Measurements from ENCODE around the gene DPEP1.
"Not testable (repeated sequence)": the region's sequence is repeated elsewhere in the genome, so short reads cannot be mapped to it uniquely, and the experiment has no call there.

DPEP1 gene

DNA sequence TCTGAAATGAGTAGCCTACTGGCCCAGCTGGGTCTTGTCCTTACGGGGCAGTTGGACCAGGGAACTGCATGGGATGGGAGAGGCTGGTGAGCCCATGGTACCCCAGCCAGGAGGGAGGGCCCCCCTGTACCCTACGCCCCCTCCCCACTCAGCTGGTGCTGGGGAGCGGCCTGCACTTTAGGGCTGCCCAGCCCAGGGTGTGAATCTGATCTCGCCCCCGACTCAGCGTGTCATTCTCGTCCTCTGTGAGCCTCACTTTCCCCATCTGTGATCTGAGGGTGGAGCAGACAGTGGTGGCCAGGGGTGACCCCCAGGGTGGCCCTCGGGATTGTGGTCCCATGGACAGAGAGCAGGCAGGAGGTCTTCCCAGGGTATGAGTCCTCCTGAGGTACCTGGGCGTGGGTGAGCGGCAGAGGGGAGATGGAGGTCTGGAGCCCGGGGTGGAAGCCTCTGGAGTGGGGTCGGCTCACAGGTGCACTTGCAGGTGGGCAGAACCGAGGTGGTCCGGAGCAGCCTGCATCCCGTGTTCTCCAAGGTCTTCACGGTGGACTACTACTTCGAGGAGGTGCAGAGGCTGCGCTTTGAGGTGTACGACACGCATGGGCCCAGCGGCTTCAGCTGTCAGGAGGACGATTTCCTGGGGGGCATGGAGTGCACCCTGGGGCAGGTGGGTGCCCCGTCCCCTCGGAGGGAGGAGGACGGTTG lies 36.2 kb upstream of the DPEP1 start:
- no peak for DNase-seq

DNA sequence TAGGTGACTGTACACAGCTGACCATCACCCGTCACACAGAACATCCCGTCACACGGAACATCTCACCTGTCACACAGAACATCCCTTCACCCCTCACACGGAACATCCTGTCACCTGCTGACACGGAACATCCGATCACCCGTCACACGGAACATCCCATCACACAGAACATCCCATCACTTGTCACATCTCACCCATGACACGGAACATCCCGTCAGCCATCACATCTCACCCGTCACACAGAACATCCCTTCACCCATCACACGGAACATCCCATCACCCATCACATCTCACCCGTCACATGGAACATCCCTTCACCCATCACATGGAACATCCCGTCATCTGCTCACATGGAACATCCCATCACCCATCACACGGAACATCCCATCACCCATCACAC lies 34.1 kb upstream of the DPEP1 start:
- DNase-seq, result no peak

GRCh38 chr16:89581045-89581695 lies 32.3 kb upstream of the DPEP1 start:
- no peak for DNase-seq

DNA sequence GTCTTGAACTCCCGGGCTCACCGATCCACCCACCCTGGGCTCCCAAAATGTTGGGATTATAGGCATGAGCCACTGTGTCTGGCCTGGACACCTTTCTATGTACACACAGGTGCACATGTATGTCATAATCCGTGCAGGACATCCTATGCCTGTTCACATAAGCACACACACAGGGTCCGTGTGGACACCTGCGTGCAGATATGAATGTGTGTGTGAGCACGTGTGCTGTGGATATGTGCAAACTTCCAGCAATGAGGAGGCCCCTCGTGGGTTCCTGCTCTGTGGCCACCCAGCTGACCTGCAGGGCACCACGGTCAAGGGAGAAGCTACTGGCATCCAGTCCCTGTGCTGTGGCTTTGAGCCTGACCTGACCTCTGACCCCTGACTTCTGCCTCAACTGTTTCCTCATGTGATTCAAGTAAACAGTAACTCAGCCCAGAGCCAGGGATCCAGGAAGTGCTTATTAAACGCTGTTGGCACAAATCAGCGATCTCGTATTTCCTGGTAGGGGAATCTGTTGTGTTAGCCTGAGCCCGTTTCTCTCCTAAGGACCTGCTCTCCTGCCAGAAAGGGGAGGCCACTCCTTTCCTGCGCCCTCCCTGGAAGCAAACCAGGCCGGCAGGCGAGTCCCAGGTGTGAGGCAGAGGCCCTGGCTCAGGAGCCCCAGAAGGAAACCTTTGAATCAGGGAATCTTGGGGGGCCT lies 31.4 kb upstream of the DPEP1 start:
- no peak for DNase-seq

- no peak for DNase-seq
Observed at GRCh38 chr16:89582614-89583196, 30.7 kb upstream of the DPEP1 start.

GRCh38 chr16:89583197-89583894 lies 30.1 kb upstream of the DPEP1 start:
- no peak for DNase-seq

GRCh38 chr16:89583895-89584644 lies 29.4 kb upstream of the DPEP1 start:
- DNase-seq, result no peak

- no peak for DNase-seq
Observed at GRCh38 chr16:89584768-89585549, 28.5 kb upstream of the DPEP1 start.

GRCh38 chr16:89586218-89586617 lies 27.2 kb upstream of the DPEP1 start:
- DNase-seq, result no peak

DNA sequence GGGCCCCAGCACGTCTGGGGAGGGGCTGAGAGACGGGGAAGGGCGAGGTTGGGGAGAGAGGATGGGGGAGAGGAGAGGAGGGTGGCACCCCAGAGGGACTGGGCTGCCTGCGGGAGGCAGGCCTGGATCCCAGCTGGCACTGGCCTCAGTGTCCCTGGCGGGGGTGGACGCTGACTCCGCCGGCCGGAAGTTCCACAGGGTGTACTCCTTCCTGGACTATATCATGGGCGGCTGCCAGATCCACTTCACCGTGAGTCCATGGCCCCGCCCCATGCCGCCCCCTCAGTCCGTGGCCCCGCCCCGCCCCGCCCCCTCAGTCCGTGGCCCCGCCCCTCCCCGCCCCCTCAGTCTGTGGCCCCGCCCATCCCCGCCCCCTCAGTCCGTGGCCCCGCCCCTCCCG lies 26.6 kb upstream of the DPEP1 start:
- no peak for DNase-seq

DNA sequence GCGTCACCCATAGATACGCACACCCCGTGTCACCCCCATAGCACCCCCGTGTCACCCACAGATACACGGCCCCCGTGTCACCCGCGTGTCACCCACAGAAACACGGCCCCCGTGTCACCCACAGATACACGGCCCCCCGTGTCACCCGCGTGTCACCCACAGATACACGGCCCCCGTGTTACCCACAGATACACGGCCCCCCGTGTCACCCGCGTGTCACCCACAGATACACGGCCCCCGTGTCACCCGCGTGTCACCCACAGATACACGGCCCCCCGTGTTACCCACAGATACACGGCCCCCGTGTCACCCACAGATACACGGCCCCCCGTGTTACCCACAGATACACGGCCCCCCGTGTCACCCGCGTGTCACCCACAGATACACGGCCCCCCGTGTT lies 25.8 kb upstream of the DPEP1 start:
- not testable (repeated sequence) for DNase-seq

DNA sequence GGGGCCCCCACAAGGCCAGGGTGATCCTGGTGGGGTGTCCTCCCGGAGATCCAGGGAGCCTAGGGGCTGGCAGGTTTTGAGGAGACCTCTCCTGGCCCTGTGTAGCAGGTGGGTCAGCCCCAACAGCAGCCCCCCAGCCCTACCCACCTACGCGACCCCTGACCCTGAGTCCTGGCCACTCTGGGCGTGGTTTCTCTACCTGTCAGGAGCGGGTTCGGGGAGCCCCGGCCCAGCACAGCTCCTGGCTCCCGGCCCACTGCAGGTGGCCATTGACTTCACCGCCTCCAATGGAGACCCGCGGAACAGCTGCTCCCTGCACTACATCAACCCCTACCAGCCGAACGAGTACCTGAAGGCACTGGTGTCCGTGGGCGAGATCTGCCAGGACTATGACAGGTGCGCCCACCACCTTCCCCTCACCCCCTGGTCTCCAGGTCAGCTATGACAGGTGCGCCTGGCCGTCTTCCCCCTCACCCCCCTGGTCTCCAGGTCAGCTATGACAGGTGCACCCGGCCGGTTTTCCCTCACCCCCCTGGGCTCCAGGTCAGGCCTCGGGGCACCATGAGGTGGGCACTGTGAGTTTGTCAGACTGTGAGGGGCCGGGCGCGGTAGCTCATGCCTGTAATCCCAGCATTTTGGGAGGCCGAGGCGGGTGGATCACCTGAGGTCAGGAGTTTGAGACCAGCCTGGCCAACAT lies 24.9 kb upstream of the DPEP1 start:
- no peak for DNase-seq

GRCh38 chr16:89589241-89589926 lies 24.1 kb upstream of the DPEP1 start:
- DNase-seq, result no peak

DNA sequence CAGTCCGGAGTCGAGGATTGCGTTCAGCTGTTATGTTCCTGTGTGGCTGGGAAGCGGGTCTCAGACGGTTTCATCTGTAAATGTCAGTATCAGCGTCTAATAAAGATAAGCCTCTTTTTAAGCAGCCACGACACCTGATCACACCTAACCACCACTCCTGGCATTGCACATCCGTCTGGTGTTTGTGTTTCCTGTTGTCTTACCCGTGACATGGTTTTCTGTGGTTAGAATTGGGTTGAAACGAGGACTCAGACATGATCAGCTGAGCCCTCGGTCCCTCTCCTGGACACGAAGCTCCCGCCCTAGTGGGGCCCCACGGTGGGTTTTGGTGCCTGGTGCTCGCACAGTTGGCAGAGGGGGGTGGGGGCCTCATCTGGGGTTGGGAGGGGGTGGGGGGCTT lies 19.6 kb upstream of the DPEP1 start:
- no peak for DNase-seq

GRCh38 chr16:89595330-89596060 lies 17.9 kb upstream of the DPEP1 start:
- DNase-seq, result no peak

DNA sequence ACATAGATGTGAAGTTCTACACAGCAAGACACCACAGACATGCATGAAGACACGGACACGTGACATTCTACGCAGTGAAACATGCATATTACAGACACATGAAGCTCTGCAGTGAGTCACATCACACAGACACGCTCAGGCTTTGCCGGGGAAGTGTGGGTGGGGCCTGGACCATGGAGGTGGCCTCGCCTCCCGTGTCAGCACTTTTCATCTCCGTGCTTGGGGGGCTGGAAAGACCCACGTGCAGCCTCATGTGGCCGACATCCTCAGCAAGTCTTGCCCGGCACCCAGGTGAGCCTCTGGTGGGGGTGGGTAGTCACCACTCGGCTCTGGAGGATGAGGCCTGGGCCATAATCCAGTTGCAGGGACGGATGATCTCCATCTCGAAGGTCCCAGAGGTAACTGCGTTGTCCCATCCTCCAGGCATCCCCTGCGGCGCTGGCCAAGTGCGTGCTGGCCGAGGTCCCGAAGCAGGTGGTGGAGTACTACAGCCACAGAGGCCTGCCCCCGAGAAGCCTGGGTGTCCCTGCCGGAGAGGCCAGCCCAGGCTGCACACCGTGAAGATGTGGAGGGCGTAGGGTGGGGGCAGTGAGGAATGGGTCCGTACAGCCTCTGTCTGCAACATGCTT lies 17.3 kb upstream of the DPEP1 start:
- no peak for DNase-seq

GRCh38 chr16:89596957-89597649 lies 16.3 kb upstream of the DPEP1 start:
- DNase-seq, result no peak

DNA sequence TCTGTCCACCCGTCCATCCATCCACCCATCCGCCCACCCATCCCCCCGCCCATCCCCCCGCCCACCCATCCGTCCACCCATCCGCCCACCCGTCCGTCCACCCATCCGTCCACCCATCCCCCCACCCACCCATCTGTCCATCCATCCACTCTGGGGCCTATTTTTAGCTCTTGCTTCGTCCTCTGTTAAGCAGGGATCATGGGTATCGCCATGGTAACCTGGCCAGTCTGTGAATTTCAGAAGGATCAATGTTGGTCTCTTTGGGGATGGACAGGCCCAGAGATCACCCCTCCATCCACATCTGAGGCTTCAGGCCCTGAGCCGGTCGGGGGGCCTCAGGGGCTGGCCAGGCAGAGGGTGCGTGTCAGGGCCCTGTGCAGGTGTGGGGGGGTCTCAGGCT lies 15.2 kb upstream of the DPEP1 start:
- DNase-seq, result no peak
